ENCODE data around the gene AGPAT1.
A peak's percentile ranks its signal among the peaks of the same experiment; 100 is the strongest.
"Not testable (repeated sequence)": the region's sequence is repeated elsewhere in the genome, so short reads cannot be mapped to it uniquely, and the experiment has no call there.

AGPAT1 gene

DNA sequence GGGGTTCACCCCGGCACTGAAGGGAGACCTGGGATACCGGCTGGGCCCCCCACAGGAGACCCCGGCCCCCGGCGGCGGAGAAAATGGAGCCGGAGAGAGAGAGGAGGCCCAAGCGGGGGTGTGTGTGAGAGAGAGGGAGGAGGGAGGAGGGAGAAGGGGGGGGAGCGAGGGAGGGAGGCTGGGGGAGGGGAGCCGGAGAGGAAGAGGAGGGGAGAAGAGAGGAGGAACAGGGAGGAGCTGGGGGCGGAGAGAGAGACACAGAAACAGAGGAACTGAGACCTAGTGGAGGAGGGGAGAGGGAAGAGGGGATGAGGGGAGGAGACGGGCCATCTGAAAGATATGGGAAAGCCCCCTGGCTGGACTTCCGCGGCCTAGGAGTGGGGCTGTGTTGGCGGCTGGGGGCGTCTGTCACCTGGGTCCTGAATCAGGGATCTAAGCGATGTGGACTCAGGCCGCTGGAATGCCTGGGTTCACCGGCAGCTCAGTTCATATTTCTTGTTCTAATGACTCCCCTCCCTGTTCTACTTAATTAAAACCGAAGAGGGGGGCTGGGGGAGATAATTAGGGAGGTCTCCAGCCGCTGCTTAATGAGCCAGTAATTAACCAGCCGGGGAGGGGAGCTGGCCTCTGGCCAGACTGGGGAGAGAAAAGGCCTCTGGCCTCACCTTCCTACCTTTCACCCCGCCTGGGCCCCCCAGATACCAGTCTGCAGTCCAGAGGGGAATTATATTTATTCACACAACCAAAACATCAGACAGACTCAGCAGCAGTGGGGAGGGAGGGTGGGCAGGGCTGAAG, 14.4 kb upstream of the AGPAT1 start, which contains the start of gene PBX2:
Gene PBX2 (minus strand): TSS at position 149 of the 798 bp plus-strand sequence. CDS start 287 bp downstream, outside the sequence.
- H3K4me3 ChIP-seq (ENCODE audit: low read length), result peak within 1 kb of the TSS; percentile 79
- peak within 1 kb of the TSS; percentile 87 for H3K9ac ChIP-seq (ENCODE audit: low read depth, low read length)
- H3K27ac ChIP-seq (ENCODE audit: low read length), result peak within 1 kb of the TSS; percentile 90
- H3K36me3 ChIP-seq (ENCODE audit: insufficient read depth, low read depth, low read length), result peaks cover 22% of the 10 kb centered on the region
- H3K4me1 ChIP-seq (ENCODE audit: insufficient read depth, low read length), result peaks cover 23% of the 10 kb centered on the region; the same call in 1 of the 2 replicates
- no peaks in the 10 kb centered on the region for H3K27me3 ChIP-seq (ENCODE audit: insufficient read depth, low read length)
- H3K9me3 ChIP-seq (ENCODE audit: insufficient read depth, low read depth, low read length), result no peaks in the 10 kb centered on the region

DNA sequence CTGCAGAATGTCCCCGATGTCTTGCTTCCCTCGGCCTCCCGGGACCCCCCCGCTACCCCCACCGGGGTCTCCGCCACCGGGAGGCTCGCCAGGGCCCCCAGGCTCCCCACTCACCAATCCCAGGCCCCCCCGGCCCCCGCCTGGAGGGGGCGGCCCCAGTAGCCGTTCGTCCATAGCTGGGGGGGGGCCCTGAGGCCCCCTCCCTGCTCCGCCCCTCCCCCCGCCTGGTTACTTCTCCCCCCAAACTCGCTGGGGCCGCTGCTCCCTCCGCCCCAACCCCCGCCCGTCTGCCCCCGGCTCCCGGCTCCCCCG, 13.8 kb upstream of the AGPAT1 start:
- peak overlapping the region; percentile 79 for H3K4me3 ChIP-seq (ENCODE audit: low read length)
- peak overlapping the region; percentile 83 for H3K27ac ChIP-seq (ENCODE audit: low read length)
- H3K27me3 ChIP-seq (ENCODE audit: insufficient read depth, low read length), result no peaks in the 10 kb centered on the region
- H3K4me1 ChIP-seq (ENCODE audit: insufficient read depth, low read length), result peaks cover 18% of the 10 kb centered on the region; the same call in 1 of the 2 replicates
- no peaks in the 10 kb centered on the region for H3K9me3 ChIP-seq (ENCODE audit: insufficient read depth, low read depth, low read length)
- peaks cover 22% of the 10 kb centered on the region for H3K36me3 ChIP-seq (ENCODE audit: insufficient read depth, low read depth, low read length)
- peak overlapping the region; percentile 87; the same call in 1 of the 2 replicates for H3K9ac ChIP-seq (ENCODE audit: low read depth, low read length)

GRCh38 chr6:32189069-32189741, 13.3 kb upstream of the AGPAT1 start:
- Histone ChIP-seq H3K4me3 (ENCODE audit: low read length) (peak overlapping the region; percentile 79), H3K36me3 (ENCODE audit: insufficient read depth, low read depth, low read length) (peaks cover 22% of the 10 kb centered on the region), H3K9me3 (ENCODE audit: insufficient read depth, low read depth, low read length) (no peaks in the 10 kb centered on the region), H3K4me1 (ENCODE audit: insufficient read depth, low read length) (peaks cover 16% of the 10 kb centered on the region; the same call in 1 of the 2 replicates), H3K27me3 (ENCODE audit: insufficient read depth, low read length) (no peaks in the 10 kb centered on the region), H3K9ac (ENCODE audit: low read depth, low read length) (peak overlapping the region; percentile 87), H3K27ac (ENCODE audit: low read length) (peak overlapping the region; percentile 83)

DNA sequence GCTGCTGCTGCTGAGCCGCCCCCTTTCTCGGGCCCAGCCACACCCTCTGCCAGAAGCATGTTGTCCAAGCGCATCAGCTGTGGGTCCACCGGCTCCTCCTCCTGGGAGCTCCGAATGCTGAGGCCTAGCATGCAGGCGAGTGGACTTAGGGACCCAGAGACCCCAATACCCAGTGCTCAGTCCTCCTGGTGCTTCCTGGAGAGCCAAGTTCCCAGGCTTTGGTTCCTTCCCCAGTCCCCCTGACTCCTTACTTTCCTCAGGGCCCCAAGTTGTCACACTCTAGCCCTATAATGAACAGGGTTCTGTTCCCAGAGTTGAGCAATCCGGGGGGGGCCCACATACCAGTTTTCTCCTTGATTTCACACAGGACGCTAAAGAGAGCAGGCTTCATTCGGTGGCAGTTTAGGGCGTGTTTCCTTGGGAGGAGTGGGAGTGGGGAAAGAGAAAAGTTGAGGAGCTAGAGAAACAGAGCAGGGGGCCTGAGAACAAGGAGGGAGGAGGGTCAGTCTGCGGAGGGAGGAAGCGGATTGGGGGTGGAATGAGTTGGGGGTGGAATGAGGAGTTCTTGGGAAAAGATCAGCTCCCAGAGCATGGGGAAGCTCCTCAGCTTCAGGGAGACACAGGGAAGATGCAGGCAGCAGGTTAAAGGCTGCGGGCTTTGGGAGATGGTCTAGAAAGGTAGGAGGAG, 12.6 kb upstream of the AGPAT1 start:
- H3K36me3 ChIP-seq (ENCODE audit: insufficient read depth, low read depth, low read length), result peaks cover 25% of the 10 kb centered on the region
- H3K4me3 ChIP-seq (ENCODE audit: low read length), result peak overlapping the region; percentile 79

DNA sequence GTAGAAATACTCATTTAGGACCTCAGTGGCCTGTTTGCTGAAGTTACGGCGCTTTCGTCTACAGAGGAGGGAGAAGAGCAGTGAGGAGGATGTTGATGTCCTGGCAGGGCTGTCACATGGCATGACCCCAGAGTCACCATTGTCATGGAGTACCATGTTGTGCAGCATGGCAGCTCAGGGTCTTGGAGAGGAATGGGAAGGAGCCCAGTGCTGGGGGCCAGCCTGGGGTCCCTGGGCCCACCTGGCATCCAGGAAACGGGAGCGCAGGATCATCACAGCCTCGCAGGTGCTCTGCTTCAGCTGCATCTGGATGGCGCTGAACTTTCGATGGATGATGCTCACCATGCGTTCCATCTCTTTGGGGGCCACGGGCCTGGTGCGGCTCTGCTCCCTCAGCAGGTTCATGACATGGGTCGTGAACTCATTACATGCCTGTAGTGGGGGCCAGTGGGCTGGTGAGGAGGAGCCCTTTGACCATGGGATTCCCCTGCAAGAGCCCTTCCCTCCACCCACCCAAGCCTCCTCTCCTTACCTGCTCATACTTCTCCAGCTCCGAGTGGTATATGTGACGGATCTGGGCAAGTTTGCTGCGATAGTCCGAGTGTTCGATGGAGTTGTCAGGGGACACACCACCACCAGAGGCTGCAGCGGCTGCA, 12.0 kb upstream of the AGPAT1 start:
- not testable (repeated sequence) for H3K27ac ChIP-seq (ENCODE audit: low read length); H3K9me3 ChIP-seq (ENCODE audit: insufficient read depth, low read depth, low read length); H3K4me3 ChIP-seq (ENCODE audit: low read length); H3K9ac ChIP-seq (ENCODE audit: low read depth, low read length); H3K27me3 ChIP-seq (ENCODE audit: insufficient read depth, low read length)
- peaks cover 15% of the 10 kb centered on the region; the same call in 1 of the 2 replicates for H3K4me1 ChIP-seq (ENCODE audit: insufficient read depth, low read length)
- peaks cover 32% of the 10 kb centered on the region for H3K36me3 ChIP-seq (ENCODE audit: insufficient read depth, low read depth, low read length)

More for the DNA sequence above, 12.6 kb upstream of the AGPAT1 start:
- Histone ChIP-seq H3K4me1 (ENCODE audit: insufficient read depth, low read length) (peaks cover 16% of the 10 kb centered on the region; the same call in 1 of the 2 replicates), H3K9me3 (ENCODE audit: insufficient read depth, low read depth, low read length) (no peaks in the 10 kb centered on the region), H3K27me3 (ENCODE audit: insufficient read depth, low read length) (no peaks in the 10 kb centered on the region), H3K27ac (ENCODE audit: low read length) (no peak overlapping the region), H3K9ac (ENCODE audit: low read depth, low read length) (peak overlapping the region; percentile 87)

DNA sequence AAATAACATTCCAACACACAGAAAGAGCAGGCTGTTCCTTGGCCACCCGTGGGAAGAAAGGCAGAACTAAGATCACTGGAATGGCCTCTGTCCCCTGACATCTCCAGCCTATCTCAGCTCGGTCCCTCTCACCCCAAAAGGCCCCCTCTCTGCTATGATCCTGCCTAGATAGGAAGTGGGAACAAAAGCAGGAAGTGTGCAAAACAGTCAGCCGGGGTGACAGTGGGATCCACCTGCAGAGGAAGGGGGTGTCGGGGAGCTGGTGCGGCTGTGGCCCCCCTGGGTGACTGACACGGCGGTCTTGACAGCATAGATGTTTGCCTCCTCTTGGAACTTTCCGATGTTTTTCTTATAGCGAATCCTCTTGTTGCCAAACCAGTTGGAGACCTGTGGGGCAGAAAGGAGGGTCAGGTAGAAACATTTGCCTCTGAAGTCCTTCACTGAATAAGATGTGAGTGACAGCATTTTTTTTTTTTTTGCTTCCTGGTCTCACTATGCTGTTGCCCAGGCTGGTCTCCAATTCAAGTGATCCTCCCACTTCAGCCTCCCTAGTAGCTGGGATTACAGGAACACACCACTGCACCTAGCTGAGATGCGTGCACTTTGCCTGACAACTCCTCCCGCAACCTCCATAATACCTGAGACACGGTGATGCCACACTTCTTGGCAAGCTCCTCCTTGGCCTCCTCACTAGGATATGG, 11.3 kb upstream of the AGPAT1 start:
- H3K27me3 ChIP-seq (ENCODE audit: insufficient read depth, low read length), result no peaks in the 10 kb centered on the region
- no peak overlapping the region for H3K27ac ChIP-seq (ENCODE audit: low read length)
- no peaks in the 10 kb centered on the region for H3K9me3 ChIP-seq (ENCODE audit: insufficient read depth, low read depth, low read length)
- H3K36me3 ChIP-seq (ENCODE audit: insufficient read depth, low read depth, low read length), result peaks cover 38% of the 10 kb centered on the region
- no peak overlapping the region for H3K9ac ChIP-seq (ENCODE audit: low read depth, low read length)
- no peak overlapping the region for H3K4me3 ChIP-seq (ENCODE audit: low read length)
- peaks cover 11% of the 10 kb centered on the region; the same call in 1 of the 2 replicates for H3K4me1 ChIP-seq (ENCODE audit: insufficient read depth, low read length)

- Histone ChIP-seq H3K36me3 (ENCODE audit: insufficient read depth, low read depth, low read length) (peaks cover 41% of the 10 kb centered on the region), H3K4me1 (ENCODE audit: insufficient read depth, low read length) (peaks cover 10% of the 10 kb centered on the region; the same call in 1 of the 2 replicates)
- H3K4me3 ChIP-seq (ENCODE audit: low read length); H3K9me3 ChIP-seq (ENCODE audit: insufficient read depth, low read depth, low read length); H3K27me3 ChIP-seq (ENCODE audit: insufficient read depth, low read length); H3K9ac ChIP-seq (ENCODE audit: low read depth, low read length); H3K27ac ChIP-seq (ENCODE audit: low read length): not testable (repeated sequence)
Measured at GRCh38 chr6:32186151-32186840, 10.4 kb upstream of the AGPAT1 start.

DNA sequence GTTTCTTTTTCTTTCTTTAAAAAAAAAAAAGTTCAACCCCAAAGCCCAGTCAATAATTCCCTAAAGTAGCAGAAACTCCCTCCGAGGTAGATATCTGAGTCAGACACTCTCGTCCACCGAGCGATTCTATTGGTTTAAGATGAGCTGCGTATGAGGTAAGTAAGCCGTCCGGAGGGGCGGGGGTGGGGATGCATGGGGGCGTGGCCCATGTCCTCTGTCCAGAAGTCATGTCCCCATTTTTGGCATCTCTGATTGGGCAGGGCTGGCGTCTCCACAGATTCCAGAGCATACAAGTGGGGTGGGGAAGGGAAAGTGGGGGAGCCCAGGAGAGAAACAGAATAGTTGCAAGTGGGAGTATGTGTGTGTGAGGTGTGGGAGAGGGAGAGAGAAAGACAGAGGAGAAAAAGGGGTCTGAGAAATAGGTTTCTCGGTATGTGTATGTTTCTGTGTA, 9.8 kb upstream of the AGPAT1 start:
- H3K27ac ChIP-seq (ENCODE audit: low read length); H3K9ac ChIP-seq (ENCODE audit: low read depth, low read length); H3K4me1 ChIP-seq (ENCODE audit: insufficient read depth, low read length); H3K4me3 ChIP-seq (ENCODE audit: low read length); H3K9me3 ChIP-seq (ENCODE audit: insufficient read depth, low read depth, low read length); H3K27me3 ChIP-seq (ENCODE audit: insufficient read depth, low read length): not testable (repeated sequence)
- H3K36me3 ChIP-seq (ENCODE audit: insufficient read depth, low read depth, low read length), result peaks cover 47% of the 10 kb centered on the region

DNA sequence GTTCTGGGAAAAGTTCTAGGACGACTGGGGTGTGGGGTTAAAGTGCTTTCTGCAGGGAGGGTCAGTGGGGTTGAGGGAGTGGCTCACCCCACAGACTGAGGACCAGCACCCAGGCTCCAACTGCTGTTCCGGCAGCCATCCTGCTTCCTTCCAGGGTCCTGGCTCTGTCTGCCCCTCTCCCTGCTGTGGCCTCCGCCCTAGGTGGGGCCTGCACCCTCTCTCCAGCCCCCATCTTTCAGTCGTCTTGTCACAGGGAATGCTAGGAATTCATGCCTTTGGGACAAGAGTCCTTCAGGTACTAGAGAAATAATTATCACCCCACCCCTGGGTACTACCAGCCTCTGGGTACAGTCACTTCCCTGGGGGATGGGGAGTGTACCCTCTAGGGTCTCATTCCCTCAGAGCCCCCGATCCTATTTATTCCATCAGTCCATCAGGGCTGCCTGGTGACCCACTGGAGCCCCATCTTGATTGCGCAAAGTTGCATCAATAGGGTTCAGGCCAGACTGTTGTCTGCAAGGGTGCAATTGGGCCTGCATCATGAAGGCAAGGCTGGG, 8.3 kb upstream of the AGPAT1 start, which contains the start of gene AGER:
Gene AGER (minus strand): TSS at position 170 of the 557 bp plus-strand sequence. CDS start 31 bp downstream, at position 139.
- Histone ChIP-seq H3K4me1 (ENCODE audit: insufficient read depth, low read length) (peaks cover 4% of the 10 kb centered on the region; the same call in 1 of the 2 replicates), H3K9me3 (ENCODE audit: insufficient read depth, low read depth, low read length) (no peaks in the 10 kb centered on the region), H3K36me3 (ENCODE audit: insufficient read depth, low read depth, low read length) (peaks cover 59% of the 10 kb centered on the region), H3K9ac (ENCODE audit: low read depth, low read length) (no peak within 1 kb of the TSS), H3K4me3 (ENCODE audit: low read length) (no peak within 1 kb of the TSS), H3K27ac (ENCODE audit: low read length) (no peak within 1 kb of the TSS), H3K27me3 (ENCODE audit: insufficient read depth, low read length) (no peaks in the 10 kb centered on the region)

DNA sequence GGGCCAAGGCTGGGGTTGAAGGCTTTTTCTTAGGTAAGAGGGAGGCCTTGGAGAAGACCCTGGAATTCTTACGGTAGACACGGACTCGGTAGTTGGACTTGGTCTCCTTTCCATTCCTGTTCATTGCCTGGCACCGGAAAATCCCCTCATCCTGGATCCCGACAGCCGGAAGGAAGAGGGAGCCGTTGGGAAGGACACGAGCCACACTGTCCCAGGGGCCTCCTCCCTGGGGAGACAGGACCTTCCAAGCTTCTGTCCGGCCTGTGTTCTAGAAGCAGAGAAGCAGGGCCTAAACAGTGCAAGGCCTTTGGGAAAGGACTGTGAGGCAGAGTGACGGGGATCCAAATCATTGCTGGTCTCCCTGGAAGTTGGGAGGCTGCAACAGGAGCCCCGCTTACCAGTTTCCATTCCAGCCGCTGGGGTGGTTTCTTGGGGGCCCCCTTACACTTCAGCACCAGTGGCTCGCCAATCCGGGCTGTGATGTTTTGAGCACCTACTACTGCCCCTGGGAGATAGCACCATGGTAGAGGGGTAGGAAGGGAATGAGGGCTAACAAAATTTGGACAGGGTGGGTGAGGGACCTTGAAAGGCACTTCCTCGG, 7.7 kb upstream of the AGPAT1 start:
- peaks cover 59% of the 10 kb centered on the region for H3K36me3 ChIP-seq (ENCODE audit: insufficient read depth, low read depth, low read length)
- H3K4me1 ChIP-seq (ENCODE audit: insufficient read depth, low read length), result peaks cover under 1% of the 10 kb centered on the region; the same call in 1 of the 2 replicates
- no peak overlapping the region for H3K4me3 ChIP-seq (ENCODE audit: low read length)
- H3K27ac ChIP-seq (ENCODE audit: low read length), result no peak overlapping the region
- no peaks in the 10 kb centered on the region for H3K27me3 ChIP-seq (ENCODE audit: insufficient read depth, low read length)
- H3K9me3 ChIP-seq (ENCODE audit: insufficient read depth, low read depth, low read length), result no peaks in the 10 kb centered on the region
- H3K9ac ChIP-seq (ENCODE audit: low read depth, low read length), result no peak overlapping the region
